K562 (cell line): ENCODE measurements around the gene CHD2. TPM values are rescaled to one million over a fixed set of nuclear protein-coding genes. Genes with fewer than 3 reads are reported as not detected.

Source experiments
- ATAC-seq: fragments of 200-7000 bp; cut with Tn5 transposase; 3 replicates; pipeline ENCODE4 v1.9.1; 2020; ENCODE audit warnings: moderate library complexity
- BruUV-seq: library from RNA; stranded (reverse); fragments of 400-500 nt; replicated peaks from 2 replicates; lab custom pipeline; 2021; lab: Mats Ljungman, UMichigan
- CTCF ChIA-PET: fragments of 300-600 bp; formaldehyde crosslinking; extraction: SDS; loops from one replicate; lab custom pipeline; 2021; ENCODE audit warnings: low intra/inter-chr PET ratio; lab: Yijun Ruan, JAX
- POLR2A ChIA-PET: fragments of 300-600, 350-650 bp; sonication (Branson Sonifier 250); formaldehyde crosslinking; extraction: SDS; loops from one replicate; lab custom pipeline; 2021; ENCODE audit warnings: antibody characterized with exemption, inconsistent platforms; lab: Yijun Ruan, JAX
- DNase-seq, 4 experiments: peaks; one replicate each; pipeline versions ENCODE4 v3.0.0 to v3.0.0-alpha.2; 2011 to 2018; ENCODE audit warnings: low spot score in 3 of 4, mixed read lengths in 3 of 4; ENCODE audit errors: extremely low read depth in 1 of 4
- FAIRE-seq: peaks from 2 replicates; lab custom pipeline; 2011; peaks lifted over from hg19 to GRCh38; lab: Jason Lieb, UNC
- H2AFZ ChIP-seq: 2 replicates; pipeline ENCODE4 v1.6.0; 2011; ENCODE audit warnings: low read depth, low read length, control low read depth, inconsistent platforms
- H3K27ac ChIP-seq: fragments of 200-600 bp; 3 replicates; pipeline ENCODE4 v1.8.0; 2011; ENCODE audit warnings: low read depth, mild to moderate bottlenecking, control low read depth, inconsistent platforms, low read length, moderate library complexity, mixed read lengths; ENCODE audit errors: extremely low read depth
- H3K27me3 ChIP-seq, 2 experiments: fragments of 300-600 bp in 1 of 2; 2 replicates in 1 of 2; 3 replicates in 1 of 2; pipeline versions ENCODE4 v1.6.0 to v1.8.0; 2011; ENCODE audit warnings: inconsistent platforms in 2 of 2, low read length in 2 of 2, mild to moderate bottlenecking in 1 of 2, mixed read lengths in 1 of 2, moderate library complexity in 1 of 2; ENCODE audit not compliant: control insufficient read depth in 2 of 2, insufficient read depth in 2 of 2
- H3K36me3 ChIP-seq: fragments of 300-600 bp; 3 replicates; pipeline ENCODE4 v1.8.0; 2011; ENCODE audit warnings: mild to moderate bottlenecking, low read length, inconsistent platforms; ENCODE audit not compliant: control insufficient read depth, insufficient read depth
- H3K4me1 ChIP-seq, 2 experiments: fragments of 200-600 bp in 1 of 2; replicated peaks in 1 of 2; 2 replicates in 1 of 2; 3 replicates in 1 of 2; pipeline versions ENCODE4 v1.5.1 to v1.8.0; 2011; ENCODE audit warnings: inconsistent platforms in 2 of 2, low read length in 2 of 2, mild to moderate bottlenecking in 1 of 2, mixed read lengths in 1 of 2, moderate library complexity in 1 of 2; ENCODE audit not compliant: control insufficient read depth in 2 of 2, insufficient read depth in 2 of 2
- H3K4me2 ChIP-seq: 2 replicates; pipeline ENCODE4 v1.6.1; 2011; ENCODE audit warnings: low read length, control low read depth, inconsistent platforms, mixed read lengths; ENCODE audit not compliant: insufficient read depth
- H3K4me3 ChIP-seq: fragments of 200-600 bp; sonication (generic), shearing (Covaris generic); 2 replicates; pipeline ENCODE4 v1.5.1; 2016; ENCODE audit warnings: control low read depth, inconsistent platforms
- H3K79me2 ChIP-seq: fragments of 200-600 bp; 3 replicates; pipeline ENCODE4 v1.8.0; 2011; ENCODE audit warnings: low read length, inconsistent platforms; ENCODE audit not compliant: control insufficient read depth, insufficient read depth
- H3K9ac ChIP-seq, 2 experiments: 2 replicates each; pipeline versions ENCODE4 v1.6.0 to v1.6.1; 2011; ENCODE audit warnings: low read depth in 2 of 2, low read length in 2 of 2, control low read depth in 1 of 2, inconsistent platforms in 1 of 2, mild to moderate bottlenecking in 1 of 2, mixed read lengths in 1 of 2; ENCODE audit not compliant: insufficient read depth in 1 of 2
- H3K9me1 ChIP-seq: one replicate; pipeline ENCODE4 v1.6.0; 2011; ENCODE audit warnings: inconsistent platforms, mild to moderate bottlenecking, low read length, moderate library complexity; ENCODE audit not compliant: control insufficient read depth, insufficient read depth
- H3K9me3 ChIP-seq: replicated peaks from 2 replicates; pipeline ENCODE4 v1.5.1; 2011; ENCODE audit warnings: low read depth, low read length, inconsistent platforms; ENCODE audit not compliant: control insufficient read depth, insufficient read depth
- H4K20me1 ChIP-seq: replicated peaks from 2 replicates; pipeline ENCODE4 v1.6.1; 2011; ENCODE audit warnings: low read length, inconsistent platforms, mixed read lengths; ENCODE audit not compliant: control insufficient read depth, insufficient read depth
- BCL6 ChIP-seq: fragments of 250-450 bp; sonication (Bioruptor Pico); IDR thresholded peaks from 2 replicates; pipeline ENCODE4 v1.4.0; 2020
- CBX2 ChIP-seq: fragments of 200-600 bp; sonication (generic); IDR thresholded peaks from one replicate; pipeline ENCODE4 v1.6.1; 2012; ENCODE audit warnings: mild to moderate bottlenecking, low read length, inconsistent platforms; ENCODE audit not compliant: insufficient read depth, poor library complexity, severe bottlenecking
- NCOA4 ChIP-seq: fragments of 450-650 bp; IDR thresholded peaks from 2 replicates; pipeline ENCODE4 v1.6.1; 2018; ENCODE audit warnings: mild to moderate bottlenecking; ENCODE audit not compliant: partially characterized antibody
- NFXL1 ChIP-seq: fragments of 450-650 bp; formaldehyde crosslinking; IDR thresholded peaks from 2 replicates; pipeline ENCODE4 v1.4.0; 2021; ENCODE audit warnings: mild to moderate bottlenecking
- OTX1 ChIP-seq: fragments of 450-650 bp; formaldehyde crosslinking; IDR thresholded peaks from 2 replicates; pipeline ENCODE4 v1.4.0; 2022; ENCODE audit warnings: mild to moderate bottlenecking
- RBM17 ChIP-seq: fragments of 200-400 bp; formaldehyde crosslinking; IDR thresholded peaks from 2 replicates; pipeline ENCODE4 v1.6.1; 2017; ENCODE audit warnings: low read depth, mild to moderate bottlenecking, low read length, borderline replicate concordance
- RFX7 ChIP-seq: fragments of 250-450 bp; sonication (Bioruptor Pico); IDR thresholded peaks from 2 replicates; pipeline ENCODE4 v1.5.1; 2021; ENCODE audit warnings: mild to moderate bottlenecking
- SMARCB1 ChIP-seq: IDR thresholded peaks from 2 replicates; pipeline ENCODE4 v1.6.1; 2011; ENCODE audit warnings: improper control_type of control experiment, low read depth; ENCODE audit not compliant: insufficient read length
- ZNF707 ChIP-seq: fragments of 250-450 bp; sonication (Bioruptor Pico); conservative IDR thresholded peaks from 2 replicates; pipeline ENCODE4 v1.8.0; 2022; ENCODE audit warnings: inconsistent platforms, mild to moderate bottlenecking, moderate library complexity
- ZSCAN29 ChIP-seq: fragments of 450-650 bp; IDR thresholded peaks from 2 replicates; pipeline ENCODE4 v1.6.1; 2017
- WGBS: fragments of 100-300 bp; shearing (Covaris generic); methylation state at CpG from one replicate; pipeline ENCODE4 v1.1.6; 2016; ENCODE audit warnings: low coverage, mixed read lengths; ENCODE audit not compliant: insufficient coverage; ENCODE audit errors: missing lambda C conversion rate; 5-methylcytosine and 5-hydroxymethylcytosine counted together
- in situ Hi-C: fragments of 300-500 bp; cut with MboI; formaldehyde crosslinking; loops from 4 replicates; pipeline ENCODE4 v1.15.0; 2018; ENCODE audit warnings: inconsistent platforms, mixed read lengths
- intact Hi-C: fragments of 100-400 bp; cut with micrococcal nuclease; formaldehyde crosslinking; loops from 2 replicates; pipeline ENCODE4 v1.14.2; 2022
- polyA plus RNA-seq, 8 experiments: library from polyadenylated mRNA; depleted of rRNA in 4 of 8; stranded (reverse) in 5 of 8; unstranded in 3 of 8; fragments of >200 nt; fragmentation: Nextera tagmentation in 2 of 8; fragmentation: Illumina TruSeq in 1 of 8; extraction: Ambion mirVana in 2 of 8; extraction: Trizol in 1 of 8; gene quantifications; 2 replicates each; pipeline versions ENCODE4 v1.2.1 to v1.2.3, GENCODE V29; 2011 to 2014; ENCODE audit warnings: inconsistent platforms in 1 of 8, missing spikeins in 1 of 8
- total RNA-seq, 7 experiments: library from RNA; depleted of rRNA in 6 of 7; stranded (reverse); fragments of >200 nt in 6 of 7; fragmentation: Illumina TruSeq in 2 of 7; extraction: Trizol in 2 of 7; gene quantifications; 2 replicates each; pipeline versions ENCODE4 v1.2.1 to v1.2.3, GENCODE V29; 2011 to 2021; ENCODE audit warnings: low replicate concordance in 1 of 7
- TF ChIP-seq, protein P1 (sequence below): fragments of 250-450 bp; sonication (Bioruptor Pico); IDR thresholded peaks from 2 replicates; pipeline ENCODE4 v1.8.0; 2022; ENCODE audit warnings: inconsistent platforms, mild to moderate bottlenecking, moderate library complexity, borderline replicate concordance
- TF ChIP-seq, protein P2 (sequence below): sonication (generic); formaldehyde crosslinking; IDR thresholded peaks from 2 replicates; pipeline ENCODE4 v1.8.0; 2022; ENCODE audit warnings: mild to moderate bottlenecking, missing genetic modification reagents
- TF ChIP-seq, protein P3 (sequence below): fragments of 450-650 bp; formaldehyde crosslinking; IDR thresholded peaks from 2 replicates; pipeline ENCODE4 v1.4.0; 2020; ENCODE audit warnings: mild to moderate bottlenecking, mixed read lengths
- TF ChIP-seq, protein P4 (sequence below): fragments of 450-650 bp; formaldehyde crosslinking; IDR thresholded peaks from 2 replicates; pipeline ENCODE4 v1.4.0; 2020; ENCODE audit warnings: mild to moderate bottlenecking

Gene CHD2
- total and polyA plus RNA-seq, 9 of the 15 experiments (the other 6 are each of a cell fraction or from before 2014, with no cell fraction given), result 38.9 to 70.8 (median 56.2) TPM

DNA sequence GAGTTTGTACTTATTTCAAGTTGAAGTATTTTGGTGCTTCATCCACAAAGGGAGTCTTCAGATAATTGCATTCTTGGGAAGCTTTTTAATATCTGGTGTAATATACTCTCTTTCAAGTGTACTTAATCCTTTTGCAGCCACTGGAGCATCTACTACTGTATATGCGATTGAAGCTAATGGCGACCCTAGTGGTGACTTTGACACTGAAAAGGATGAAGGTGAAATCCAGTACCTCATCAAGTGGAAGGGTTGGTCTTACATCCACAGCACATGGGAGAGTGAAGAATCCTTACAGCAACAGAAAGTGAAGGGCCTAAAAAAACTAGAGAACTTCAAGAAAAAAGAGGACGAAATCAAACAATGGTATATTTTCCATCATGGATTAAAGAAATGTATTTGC lies 42.6 kb downstream of the CHD2 start (continued):
- TF ChIP-seq SMARCB1 (no peak), CBX2 (no peak), RFX7 (CRISPR knock-in tag) (no peak)
- TF ChIP-seq, protein P1, sequence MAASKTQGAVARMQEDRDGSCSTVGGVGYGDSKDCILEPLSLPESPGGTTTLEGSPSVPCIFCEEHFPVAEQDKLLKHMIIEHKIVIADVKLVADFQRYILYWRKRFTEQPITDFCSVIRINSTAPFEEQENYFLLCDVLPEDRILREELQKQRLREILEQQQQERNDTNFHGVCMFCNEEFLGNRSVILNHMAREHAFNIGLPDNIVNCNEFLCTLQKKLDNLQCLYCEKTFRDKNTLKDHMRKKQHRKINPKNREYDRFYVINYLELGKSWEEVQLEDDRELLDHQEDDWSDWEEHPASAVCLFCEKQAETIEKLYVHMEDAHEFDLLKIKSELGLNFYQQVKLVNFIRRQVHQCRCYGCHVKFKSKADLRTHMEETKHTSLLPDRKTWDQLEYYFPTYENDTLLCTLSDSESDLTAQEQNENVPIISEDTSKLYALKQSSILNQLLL (CRISPR knock-in tag), result no peak

DNA sequence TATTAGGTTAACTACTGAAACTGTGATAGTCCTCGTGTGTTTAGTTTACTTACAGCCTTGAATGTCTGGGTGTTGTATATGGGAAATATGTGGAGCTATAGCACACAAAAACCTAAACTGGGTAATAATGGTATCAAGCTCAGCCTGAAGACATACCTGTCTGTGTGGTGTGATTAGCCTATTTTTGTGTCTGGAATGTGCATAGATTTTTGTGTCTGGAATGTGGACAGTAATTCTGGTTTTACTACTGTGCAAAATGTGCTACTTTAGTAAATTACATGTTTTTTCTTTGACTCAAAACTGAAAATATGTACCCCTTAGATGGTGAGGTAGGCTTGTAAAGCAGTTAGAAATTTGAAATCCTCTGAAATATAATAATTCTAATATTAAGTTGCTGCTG lies 43.5 kb downstream of the CHD2 start:
- H3K9ac ChIP-seq, result no peak overlapping the region
- H3K27me3 ChIP-seq, result no peaks in the 10 kb centered on the region
- BruUV-seq, result no TSS peak
- no peak overlapping the region for H3K4me3 ChIP-seq
- no peak overlapping the region for H3K27ac ChIP-seq
- no peak overlapping the region for H2AFZ ChIP-seq
- no peaks in the 10 kb centered on the region for H3K4me1 ChIP-seq
- no peak for FAIRE-seq
- intact Hi-C loops, result no loop called here
- in situ Hi-C loops, result no loop called here
- no peaks in the 10 kb centered on the region; the same call in 2 of the 3 replicates for H3K79me2 ChIP-seq
- H3K9me1 ChIP-seq, result no peaks in the 10 kb centered on the region
- H3K36me3 ChIP-seq, result peaks cover 96% of the 10 kb centered on the region
- 89% methylated on average over 1 of the region's 1 CpG for WGBS
- ChIA-PET CTCF (no interaction called here), POLR2A (interaction anchor here (1.1 kb wide), 1 partner anchor 31 kb away, joined by 4 read pairs; no protein-coding TSS in a partner anchor)
- H3K4me2 ChIP-seq, result no peak overlapping the region
- no peaks in the 10 kb centered on the region for H4K20me1 ChIP-seq
- no peak for DNase-seq
- no peak for ATAC-seq
- H3K9me3 ChIP-seq, result peaks cover 6% of the 10 kb centered on the region
- TF ChIP-seq NFXL1 (CRISPR knock-in tag), result no peak
- TF ChIP-seq, protein P2, sequence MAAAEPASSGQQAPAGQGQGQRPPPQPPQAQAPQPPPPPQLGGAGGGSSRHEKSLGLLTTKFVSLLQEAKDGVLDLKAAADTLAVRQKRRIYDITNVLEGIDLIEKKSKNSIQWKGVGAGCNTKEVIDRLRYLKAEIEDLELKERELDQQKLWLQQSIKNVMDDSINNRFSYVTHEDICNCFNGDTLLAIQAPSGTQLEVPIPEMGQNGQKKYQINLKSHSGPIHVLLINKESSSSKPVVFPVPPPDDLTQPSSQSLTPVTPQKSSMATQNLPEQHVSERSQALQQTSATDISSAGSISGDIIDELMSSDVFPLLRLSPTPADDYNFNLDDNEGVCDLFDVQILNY (CRISPR knock-in tag), result no peak
- no peak for TF ChIP-seq NCOA4
- TF ChIP-seq ZSCAN29, result no peak
- no peak for TF ChIP-seq ZNF707 (CRISPR knock-in tag)
- TF ChIP-seq, protein P3, sequence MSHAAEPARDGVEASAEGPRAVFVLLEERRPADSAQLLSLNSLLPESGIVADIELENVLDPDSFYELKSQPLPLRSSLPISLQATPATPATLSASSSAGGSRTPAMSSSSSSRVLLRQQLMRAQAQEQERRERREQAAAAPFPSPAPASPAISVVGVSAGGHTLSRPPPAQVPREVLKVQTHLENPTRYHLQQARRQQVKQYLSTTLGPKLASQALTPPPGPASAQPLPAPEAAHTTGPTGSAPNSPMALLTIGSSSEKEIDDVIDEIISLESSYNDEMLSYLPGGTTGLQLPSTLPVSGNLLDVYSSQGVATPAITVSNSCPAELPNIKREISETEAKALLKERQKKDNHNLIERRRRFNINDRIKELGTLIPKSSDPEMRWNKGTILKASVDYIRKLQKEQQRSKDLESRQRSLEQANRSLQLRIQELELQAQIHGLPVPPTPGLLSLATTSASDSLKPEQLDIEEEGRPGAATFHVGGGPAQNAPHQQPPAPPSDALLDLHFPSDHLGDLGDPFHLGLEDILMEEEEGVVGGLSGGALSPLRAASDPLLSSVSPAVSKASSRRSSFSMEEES (CRISPR knock-in tag), result no peak
- TF ChIP-seq RBM17, result no peak
- TF ChIP-seq, protein P4, sequence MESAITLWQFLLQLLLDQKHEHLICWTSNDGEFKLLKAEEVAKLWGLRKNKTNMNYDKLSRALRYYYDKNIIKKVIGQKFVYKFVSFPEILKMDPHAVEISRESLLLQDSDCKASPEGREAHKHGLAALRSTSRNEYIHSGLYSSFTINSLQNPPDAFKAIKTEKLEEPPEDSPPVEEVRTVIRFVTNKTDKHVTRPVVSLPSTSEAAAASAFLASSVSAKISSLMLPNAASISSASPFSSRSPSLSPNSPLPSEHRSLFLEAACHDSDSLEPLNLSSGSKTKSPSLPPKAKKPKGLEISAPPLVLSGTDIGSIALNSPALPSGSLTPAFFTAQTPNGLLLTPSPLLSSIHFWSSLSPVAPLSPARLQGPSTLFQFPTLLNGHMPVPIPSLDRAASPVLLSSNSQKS (CRISPR knock-in tag), result no peak
- TF ChIP-seq OTX1 (CRISPR knock-in tag), result no peak
- TF ChIP-seq BCL6 (CRISPR knock-in tag), result no peak
